NCI-H1048 (cell line): ENCODE measurements around the gene ZNF536.
"Not testable (repeated sequence)": the region's sequence is repeated elsewhere in the genome, so short reads cannot be mapped to it uniquely, and the experiment has no call there.

ENCODE experiments used
- DNase-seq: peaks from one replicate; lab custom pipeline; 2025; lab: John Stamatoyannopoulos, UW

ZNF536 gene

GRCh38 chr19:30388819-30389218, 16.6 kb downstream of the ZNF536 start:
- DNase-seq, result no peak

GRCh38 chr19:30390356-30390988, 18.3 kb downstream of the ZNF536 start:
- DNase-seq, result no peak

DNA sequence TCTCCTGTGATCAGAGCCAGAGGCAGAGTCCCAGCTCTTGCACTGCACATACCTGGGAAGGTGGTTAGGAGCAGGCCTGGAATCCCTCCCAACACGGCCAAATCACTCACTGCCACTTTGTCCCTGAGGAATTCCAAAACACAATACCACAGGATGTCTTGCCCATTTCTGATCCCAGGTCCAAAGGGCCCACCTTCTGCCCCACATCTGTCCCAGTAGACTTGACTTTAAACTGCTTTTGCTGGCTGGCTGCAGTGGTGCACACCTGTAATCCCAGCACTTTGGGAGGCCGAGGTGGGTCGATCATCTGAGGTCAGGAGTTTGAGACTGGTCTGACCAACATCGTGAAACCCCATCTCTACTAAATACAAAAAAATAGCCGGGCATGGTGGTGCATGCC, 18.9 kb downstream of the ZNF536 start:
- no peak for DNase-seq

GRCh38 chr19:30391554-30392551, 19.7 kb downstream of the ZNF536 start:
- no peak for DNase-seq

DNA sequence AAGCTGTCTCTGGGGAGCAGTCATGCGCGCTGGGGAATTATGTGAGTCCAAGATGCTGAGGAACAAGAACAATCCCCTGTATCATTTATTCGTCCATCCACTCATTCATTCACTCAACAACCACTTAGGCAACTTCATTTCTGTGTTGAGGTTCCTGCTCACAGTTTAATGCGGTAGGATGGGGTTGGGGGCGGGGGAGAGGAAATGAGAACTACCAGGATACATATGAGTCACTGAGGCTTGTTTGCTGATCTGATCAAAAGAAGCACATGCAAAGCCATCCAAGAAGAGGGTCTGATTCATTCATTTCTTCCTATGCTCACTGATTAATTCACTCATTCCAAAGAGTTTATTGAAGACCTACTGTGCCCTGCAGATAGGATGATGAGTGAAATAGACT, 20.9 kb downstream of the ZNF536 start:
- no peak for DNase-seq

DNA sequence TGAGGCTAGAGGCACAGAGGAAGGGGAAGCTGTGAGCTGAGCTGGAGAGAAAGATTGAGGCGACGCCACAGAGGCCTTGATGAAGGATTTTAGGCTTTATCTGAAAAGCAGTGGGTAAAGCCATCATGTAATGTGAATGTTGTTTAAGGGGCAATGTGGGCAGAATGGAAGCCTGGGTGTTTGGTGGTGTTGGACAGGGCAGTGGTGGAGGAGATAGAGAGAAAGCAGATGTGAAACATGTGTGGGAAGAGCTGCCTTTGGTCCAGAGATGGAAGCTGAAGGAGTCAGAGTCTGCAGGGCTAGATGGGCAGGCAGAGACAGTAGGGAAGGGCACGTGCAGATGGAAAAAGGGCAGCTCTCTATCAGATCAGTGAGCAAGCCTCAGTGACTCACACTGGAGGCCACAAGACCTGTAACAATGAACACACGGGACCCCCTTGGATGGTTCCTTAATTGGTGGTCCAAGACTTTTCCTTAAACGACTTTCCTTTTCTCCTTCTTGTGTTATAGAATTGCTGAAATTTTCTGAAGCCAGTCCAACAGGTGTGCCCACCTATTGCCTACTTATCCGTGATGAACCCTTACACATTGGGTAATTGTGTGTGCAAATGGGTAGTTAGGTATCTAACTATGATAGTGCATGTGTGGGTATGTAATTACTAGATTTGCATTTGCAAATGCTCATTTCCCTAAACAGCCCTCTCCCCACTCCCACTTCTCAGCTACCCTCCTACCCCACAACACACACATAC, 21.7 kb downstream of the ZNF536 start:
- no peak for DNase-seq

GRCh38 chr19:30394481-30395151, 22.4 kb downstream of the ZNF536 start:
- no peak for DNase-seq

GRCh38 chr19:30395283-30395682, 23.1 kb downstream of the ZNF536 start:
- DNase-seq, result no peak

GRCh38 chr19:30398539-30398938, 26.4 kb downstream of the ZNF536 start:
- not testable (repeated sequence) for DNase-seq

GRCh38 chr19:30401956-30402355, 29.8 kb downstream of the ZNF536 start:
- DNase-seq, result no peak

DNA sequence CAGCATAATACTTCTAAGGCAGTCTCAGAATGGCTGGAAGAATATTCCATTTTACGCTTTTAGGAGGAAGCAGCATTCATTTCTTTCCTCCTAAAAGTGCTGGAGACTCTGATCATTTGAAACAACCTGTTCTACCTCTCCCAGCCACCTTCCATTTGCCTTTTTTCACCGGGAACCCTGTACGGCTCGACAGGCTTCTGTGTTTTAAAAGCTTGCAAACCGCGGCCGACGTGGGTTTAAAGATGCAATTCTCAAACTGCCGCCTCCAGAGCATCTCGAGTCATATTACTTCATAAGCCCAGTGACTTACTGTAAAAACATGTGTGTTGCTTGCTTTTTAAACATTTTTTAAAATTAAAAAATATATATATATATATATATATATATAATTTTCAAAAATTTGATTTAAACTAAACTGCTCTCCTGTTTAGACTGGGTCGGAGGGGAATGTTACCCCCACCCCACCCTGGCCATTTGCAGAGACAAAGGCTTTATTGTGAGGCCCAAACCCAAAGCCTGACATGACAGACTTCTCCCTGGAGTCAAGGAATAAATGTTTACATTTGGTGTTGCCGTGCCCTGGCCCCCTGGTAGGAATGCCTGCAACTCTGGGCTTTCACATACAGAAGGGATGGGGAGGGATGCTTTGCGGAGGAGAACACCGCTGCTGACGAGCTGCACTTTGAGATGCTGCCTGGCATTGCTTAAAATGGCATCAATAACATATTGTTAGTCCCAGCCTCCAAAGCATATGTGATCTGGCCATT, 30.4 kb downstream of the ZNF536 start:
- no peak for DNase-seq

GRCh38 chr19:30403203-30403985, 31.2 kb downstream of the ZNF536 start:
- no peak for DNase-seq

GRCh38 chr19:30406220-30407067, 34.3 kb downstream of the ZNF536 start:
- no peak for DNase-seq

DNA sequence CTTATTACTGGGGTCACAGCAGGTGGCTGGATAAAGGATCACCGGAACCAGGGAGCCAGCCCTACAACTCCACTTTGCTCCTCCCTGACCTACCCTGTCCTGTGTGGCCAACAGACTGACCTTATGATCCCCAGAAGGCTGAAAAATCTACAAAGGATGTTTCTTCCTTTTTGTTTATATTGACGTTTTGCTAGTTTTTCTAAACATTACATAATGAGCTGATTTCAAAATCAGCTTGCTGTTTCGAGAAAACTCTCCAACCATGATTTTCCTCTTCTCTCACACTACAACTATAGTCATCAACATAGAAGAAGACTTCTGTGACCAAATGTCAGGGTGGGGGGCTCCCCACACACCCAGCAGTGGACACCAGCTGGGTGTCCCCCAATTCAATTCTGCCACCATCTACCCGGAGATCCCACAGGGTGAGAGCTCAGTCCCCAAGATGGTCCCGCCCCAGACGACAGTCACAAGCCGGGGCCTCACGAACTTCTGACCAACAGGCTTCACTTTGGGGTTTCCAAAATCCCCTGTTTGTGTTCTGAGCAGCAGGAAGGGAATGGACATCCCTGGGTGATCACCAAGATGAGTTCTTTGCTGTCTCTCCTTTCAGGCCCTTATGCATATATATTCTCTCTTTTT, 35.0 kb downstream of the ZNF536 start:
- DNase-seq, result no peak

DNA sequence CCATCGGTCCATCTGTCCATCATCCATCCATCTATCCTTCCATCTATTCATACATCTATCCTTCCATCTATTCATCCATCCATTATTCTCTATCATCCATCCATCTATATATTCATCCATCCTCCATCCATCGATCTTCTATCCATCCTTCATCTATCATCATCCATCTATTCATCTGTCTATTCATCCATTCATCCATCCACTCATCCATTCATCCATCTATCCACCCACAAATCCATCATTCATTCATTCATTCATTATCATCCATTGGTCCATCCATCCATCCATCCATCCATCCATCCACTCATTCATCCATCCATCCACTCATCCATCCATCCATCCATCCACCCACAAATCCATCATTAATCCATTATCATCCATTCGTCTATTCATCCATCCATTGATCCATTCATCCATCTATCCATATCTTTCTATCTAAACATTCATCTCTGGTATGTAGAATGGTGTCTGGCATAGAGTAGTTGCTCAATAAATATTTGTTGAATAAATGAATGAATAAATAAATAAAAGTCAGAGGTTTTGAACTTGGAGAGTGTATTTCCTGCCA, 36.6 kb downstream of the ZNF536 start:
- no peak for DNase-seq

DNA sequence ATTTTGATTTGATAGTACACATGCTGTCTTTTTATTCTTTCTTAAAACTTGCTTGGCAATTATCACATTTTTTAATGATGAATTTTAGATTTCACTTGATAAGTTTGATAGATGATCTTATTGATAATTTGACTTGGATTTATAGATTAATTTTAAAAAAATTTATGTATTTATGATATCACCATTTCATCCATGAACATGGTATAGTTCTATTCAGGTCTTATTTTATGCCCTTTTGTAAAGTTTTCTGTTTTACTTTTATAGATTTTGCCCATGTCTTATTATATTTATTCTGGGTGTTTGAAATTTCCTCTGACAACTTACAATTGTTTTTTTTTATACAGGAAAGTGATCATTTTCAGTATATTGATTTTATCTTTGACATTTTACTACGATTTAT, 39.5 kb downstream of the ZNF536 start:
- DNase-seq, result no peak

DNA sequence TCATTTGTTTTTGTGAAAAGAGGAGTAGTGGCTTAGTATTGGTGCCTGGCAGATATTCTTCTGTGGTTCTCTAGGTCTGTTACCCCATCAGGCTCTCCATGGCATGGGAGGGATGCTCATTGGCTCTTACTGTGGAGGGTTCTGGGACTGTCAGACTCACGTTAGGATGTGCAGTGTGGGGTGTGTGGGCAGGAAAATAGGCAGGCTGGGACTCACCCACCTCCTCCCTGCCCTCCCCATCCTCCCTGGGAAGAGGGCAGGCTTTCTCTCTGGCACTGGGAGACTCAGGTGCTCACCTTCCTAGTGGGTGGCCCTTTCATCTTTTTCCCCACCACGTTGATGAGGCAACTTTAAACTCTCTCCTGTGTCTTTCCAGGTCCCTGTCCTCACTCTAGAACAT, 44.2 kb downstream of the ZNF536 start:
- DNase-seq, result no peak

- not testable (repeated sequence) for DNase-seq
Measured at GRCh38 chr19:30417166-30417565, 45.0 kb downstream of the ZNF536 start.
